HEK293 (cell line): ENCODE data around the gene HS3ST6.

Experiments
- CTCF ChIA-PET: fragments of 350-600 bp; formaldehyde crosslinking; extraction: SDS; loops from one replicate; lab custom pipeline; 2021; ENCODE audit warnings: antibody characterized with exemption; lab: Yijun Ruan, JAX
- POLR2A ChIA-PET: fragments of 300-600 bp; formaldehyde crosslinking; extraction: SDS; loops from one replicate; lab custom pipeline; 2020; ENCODE audit warnings: antibody characterized with exemption, inconsistent platforms; lab: Yijun Ruan, JAX
- H3K27ac ChIP-seq: fragments of 200-500 bp; sonication (Bioruptor generic); 2 replicates; pipeline ENCODE4 v1.5.1; 2014; ENCODE audit warnings: low read depth, low read length, control low read depth, inconsistent platforms; ENCODE audit errors: extremely low read depth
- H3K36me3 ChIP-seq, 2 experiments: fragments of 200-500 bp in 1 of 2; sonication (Bioruptor generic) in 1 of 2; 1 replicate in 1 of 2; 2 replicates in 1 of 2; pipeline ENCODE4 v1.5.1; 2014 to 2017; ENCODE audit warnings: inconsistent platforms in 2 of 2, low read length in 2 of 2; ENCODE audit not compliant: control insufficient read depth in 2 of 2, insufficient read depth in 1 of 2
- H3K4me1 ChIP-seq: fragments of 200-500 bp; sonication (Bioruptor generic); 2 replicates; pipeline ENCODE4 v1.5.1; 2014; ENCODE audit warnings: mild to moderate bottlenecking, low read length, inconsistent platforms; ENCODE audit not compliant: control insufficient read depth, insufficient read depth
- H3K4me3 ChIP-seq: 2 replicates; pipeline ENCODE4 v1.5.1; 2011; ENCODE audit warnings: low read depth, mild to moderate bottlenecking, control low read depth, low read length, moderate library complexity
- H3K9me3 ChIP-seq: fragments of 200-500 bp; sonication (Bioruptor generic); 2 replicates; pipeline ENCODE4 v1.5.1; 2014; ENCODE audit warnings: low read depth, low read length, inconsistent platforms; ENCODE audit not compliant: control insufficient read depth, insufficient read depth
- BCL11A ChIP-seq: fragments of 450-650 bp; formaldehyde crosslinking; IDR thresholded peaks from 2 replicates; pipeline ENCODE4 v1.5.1; 2016; ENCODE audit warnings: low read depth, missing biosample characterization, missing genetic modification characterization
- GLIS2 ChIP-seq: fragments of 450-650 bp; formaldehyde crosslinking; IDR thresholded peaks from 2 replicates; pipeline ENCODE4 v1.5.1; 2016; ENCODE audit warnings: missing biosample characterization, missing genetic modification characterization
- IKZF3 ChIP-seq: fragments of 450-650 bp; IDR thresholded peaks from 2 replicates; pipeline ENCODE4 v1.5.0; 2018; ENCODE audit warnings: missing biosample characterization, mild to moderate bottlenecking, missing genetic modification characterization, moderate library complexity
- SCRT1 ChIP-seq: fragments of 450-650 bp; formaldehyde crosslinking; IDR thresholded peaks from 2 replicates; pipeline ENCODE4 v1.5.1; 2016; ENCODE audit warnings: missing biosample characterization, missing genetic modification characterization, borderline replicate concordance
- SP7 ChIP-seq: fragments of 450-650 bp; formaldehyde crosslinking; IDR thresholded peaks from 2 replicates; pipeline ENCODE4 v1.5.1; 2016; ENCODE audit warnings: missing biosample characterization, missing genetic modification characterization
- TCF7L2 ChIP-seq: IDR thresholded peaks from 2 replicates; pipeline ENCODE4 v1.6.1; 2011; ENCODE audit warnings: low read depth, mild to moderate bottlenecking, inconsistent platforms, low read length, moderate library complexity, borderline replicate concordance
- ZBTB20 ChIP-seq: fragments of 450-650 bp; formaldehyde crosslinking; IDR thresholded peaks from 2 replicates; pipeline ENCODE4 v1.5.1; 2016; ENCODE audit warnings: missing biosample characterization, missing genetic modification characterization
- ZEB2 ChIP-seq: fragments of 450-650 bp; formaldehyde crosslinking; IDR thresholded peaks from 2 replicates; pipeline ENCODE4 v1.5.1; 2016; ENCODE audit warnings: missing biosample characterization, missing genetic modification characterization
- ZFP41 ChIP-seq: fragments of 450-650 bp; formaldehyde crosslinking; IDR thresholded peaks from 2 replicates; pipeline ENCODE4 v1.5.1; 2016; ENCODE audit warnings: missing biosample characterization, missing genetic modification characterization, borderline replicate concordance
- ZNF121 ChIP-seq: fragments of 450-650 bp; formaldehyde crosslinking; IDR thresholded peaks from 2 replicates; pipeline ENCODE4 v1.5.1; 2016; ENCODE audit warnings: missing biosample characterization, missing genetic modification characterization
- ZNF133 ChIP-seq: fragments of 450-650 bp; formaldehyde crosslinking; IDR thresholded peaks from 2 replicates; pipeline ENCODE4 v1.5.1; 2016; ENCODE audit warnings: missing biosample characterization, missing genetic modification characterization
- ZNF146 ChIP-seq: fragments of 450-650 bp; formaldehyde crosslinking; IDR thresholded peaks from 2 replicates; pipeline ENCODE4 v1.5.1; 2016; ENCODE audit warnings: missing biosample characterization, missing genetic modification characterization
- ZNF175 ChIP-seq: fragments of 450-650 bp; formaldehyde crosslinking; IDR thresholded peaks from 2 replicates; pipeline ENCODE4 v1.5.1; 2016; ENCODE audit warnings: missing biosample characterization, missing genetic modification characterization
- ZNF184 ChIP-seq: fragments of 450-650 bp; IDR thresholded peaks from 2 replicates; pipeline ENCODE4 v1.5.1; 2018; ENCODE audit warnings: missing biosample characterization, mild to moderate bottlenecking, missing genetic modification characterization
- ZNF366 ChIP-seq: fragments of 450-650 bp; formaldehyde crosslinking; conservative IDR thresholded peaks from 2 replicates; pipeline ENCODE4 v1.5.1; 2016; ENCODE audit warnings: missing biosample characterization, missing genetic modification characterization
- ZNF391 ChIP-seq: fragments of 450-650 bp; formaldehyde crosslinking; IDR thresholded peaks from 2 replicates; pipeline ENCODE4 v1.5.1; 2016; ENCODE audit warnings: low read depth, missing biosample characterization, missing genetic modification characterization, borderline replicate concordance
- ZNF404 ChIP-seq: fragments of 450-650 bp; formaldehyde crosslinking; IDR thresholded peaks from 2 replicates; pipeline ENCODE4 v1.5.1; 2017; ENCODE audit warnings: missing biosample characterization, missing genetic modification characterization
- ZNF423 ChIP-seq: fragments of 450-650 bp; formaldehyde crosslinking; IDR thresholded peaks from 2 replicates; pipeline ENCODE4 v1.5.1; 2016; ENCODE audit warnings: missing biosample characterization, missing genetic modification characterization
- ZNF433 ChIP-seq: fragments of 450-650 bp; formaldehyde crosslinking; IDR thresholded peaks from 2 replicates; pipeline ENCODE4 v1.5.1; 2016; ENCODE audit warnings: missing biosample characterization, missing genetic modification characterization, low read depth
- ZNF449 ChIP-seq: fragments of 450-650 bp; formaldehyde crosslinking; IDR thresholded peaks from 2 replicates; pipeline ENCODE4 v1.5.1; 2017; ENCODE audit warnings: missing biosample characterization, mild to moderate bottlenecking, missing genetic modification characterization, moderate library complexity
- ZNF585B ChIP-seq: fragments of 450-650 bp; formaldehyde crosslinking; IDR thresholded peaks from 2 replicates; pipeline ENCODE4 v1.5.1; 2016; ENCODE audit warnings: missing biosample characterization, missing genetic modification characterization
- ZNF76 ChIP-seq: fragments of 450-650 bp; formaldehyde crosslinking; IDR thresholded peaks from 2 replicates; pipeline ENCODE4; 2016; ENCODE audit warnings: low read depth, missing biosample characterization, missing genetic modification characterization, borderline replicate concordance
- ZNF791 ChIP-seq: fragments of 450-650 bp; formaldehyde crosslinking; IDR thresholded peaks from 2 replicates; pipeline ENCODE4 v1.5.1; 2016; ENCODE audit warnings: missing biosample characterization, missing genetic modification characterization
- ZNF830 ChIP-seq: fragments of 450-650 bp; IDR thresholded peaks from 2 replicates; pipeline ENCODE4 v1.5.0; 2018; ENCODE audit warnings: missing biosample characterization, missing genetic modification characterization, low read depth, mild to moderate bottlenecking, moderate library complexity
- TF ChIP-seq, protein P1 (sequence below): fragments of 450-650 bp; formaldehyde crosslinking; IDR thresholded peaks from 2 replicates; pipeline ENCODE4 v1.5.1; 2016; ENCODE audit warnings: missing biosample characterization, missing genetic modification characterization
- TF ChIP-seq, protein P2 (sequence below): fragments of 450-650 bp; formaldehyde crosslinking; IDR thresholded peaks from 2 replicates; pipeline ENCODE4 v1.5.1; 2017; ENCODE audit warnings: missing biosample characterization, missing genetic modification characterization
- TF ChIP-seq, protein P3 (sequence below): fragments of 450-650 bp; formaldehyde crosslinking; IDR thresholded peaks from 2 replicates; pipeline ENCODE4 v1.5.1; 2016; ENCODE audit warnings: missing biosample characterization, missing genetic modification characterization

Gene HS3ST6

DNA sequence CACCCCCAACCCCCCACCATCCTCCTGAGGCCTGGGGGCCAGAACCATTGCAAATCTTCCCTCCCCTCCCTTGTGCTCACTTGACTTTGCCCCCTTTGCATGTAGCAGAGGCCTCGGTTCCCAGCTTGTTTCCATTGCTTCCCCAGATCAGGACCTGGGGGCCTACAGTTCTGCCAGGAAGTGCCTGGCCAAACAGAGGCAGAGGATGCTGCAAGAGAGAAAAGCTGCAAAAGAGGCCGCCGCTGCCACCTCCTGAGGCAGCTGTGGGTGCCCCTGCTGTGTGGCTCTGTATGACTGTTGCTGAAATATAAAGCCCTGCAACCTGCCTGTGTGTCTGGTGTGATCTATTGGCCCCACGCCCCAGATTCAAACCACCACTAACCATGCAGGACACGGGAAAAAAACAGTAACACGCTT, 43.4 kb upstream of the HS3ST6 start (continued):
- TF ChIP-seq, protein P1, sequence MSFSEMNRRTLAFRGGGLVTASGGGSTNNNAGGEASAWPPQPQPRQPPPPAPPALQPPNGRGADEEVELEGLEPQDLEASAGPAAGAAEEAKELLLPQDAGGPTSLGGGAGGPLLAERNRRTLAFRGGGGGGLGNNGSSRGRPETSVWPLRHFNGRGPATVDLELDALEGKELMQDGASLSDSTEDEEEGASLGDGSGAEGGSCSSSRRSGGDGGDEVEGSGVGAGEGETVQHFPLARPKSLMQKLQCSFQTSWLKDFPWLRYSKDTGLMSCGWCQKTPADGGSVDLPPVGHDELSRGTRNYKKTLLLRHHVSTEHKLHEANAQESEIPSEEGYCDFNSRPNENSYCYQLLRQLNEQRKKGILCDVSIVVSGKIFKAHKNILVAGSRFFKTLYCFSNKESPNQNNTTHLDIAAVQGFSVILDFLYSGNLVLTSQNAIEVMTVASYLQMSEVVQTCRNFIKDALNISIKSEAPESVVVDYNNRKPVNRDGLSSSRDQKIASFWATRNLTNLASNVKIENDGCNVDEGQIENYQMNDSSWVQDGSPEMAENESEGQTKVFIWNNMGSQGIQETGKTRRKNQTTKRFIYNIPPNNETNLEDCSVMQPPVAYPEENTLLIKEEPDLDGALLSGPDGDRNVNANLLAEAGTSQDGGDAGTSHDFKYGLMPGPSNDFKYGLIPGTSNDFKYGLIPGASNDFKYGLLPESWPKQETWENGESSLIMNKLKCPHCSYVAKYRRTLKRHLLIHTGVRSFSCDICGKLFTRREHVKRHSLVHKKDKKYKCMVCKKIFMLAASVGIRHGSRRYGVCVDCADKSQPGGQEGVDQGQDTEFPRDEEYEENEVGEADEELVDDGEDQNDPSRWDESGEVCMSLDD (tag by site-specific recombination) = no peak
- peak; percentile 84 for TF ChIP-seq IKZF3 (tag by site-specific recombination)
- TF ChIP-seq ZNF184 (tag by site-specific recombination) = no peak
- no peak for TF ChIP-seq ZNF433 (tag by site-specific recombination)
- no peak for TF ChIP-seq ZNF121 (tag by site-specific recombination)
- no peak for TF ChIP-seq ZNF133 (tag by site-specific recombination)
- no peak for TF ChIP-seq ZNF76 (tag by site-specific recombination)
- no peak for TF ChIP-seq ZNF830 (tag by site-specific recombination)
- TF ChIP-seq ZNF404 (tag by site-specific recombination) = no peak
- no peak for TF ChIP-seq ZNF791 (tag by site-specific recombination)
- TF ChIP-seq ZNF585B (tag by site-specific recombination) = no peak
- TF ChIP-seq, protein P2, sequence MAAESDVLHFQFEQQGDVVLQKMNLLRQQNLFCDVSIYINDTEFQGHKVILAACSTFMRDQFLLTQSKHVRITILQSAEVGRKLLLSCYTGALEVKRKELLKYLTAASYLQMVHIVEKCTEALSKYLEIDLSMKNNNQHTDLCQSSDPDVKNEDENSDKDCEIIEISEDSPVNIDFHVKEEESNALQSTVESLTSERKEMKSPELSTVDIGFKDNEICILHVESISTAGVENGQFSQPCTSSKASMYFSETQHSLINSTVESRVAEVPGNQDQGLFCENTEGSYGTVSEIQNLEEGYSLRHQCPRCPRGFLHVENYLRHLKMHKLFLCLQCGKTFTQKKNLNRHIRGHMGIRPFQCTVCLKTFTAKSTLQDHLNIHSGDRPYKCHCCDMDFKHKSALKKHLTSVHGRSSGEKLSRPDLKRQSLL (tag by site-specific recombination) = no peak
- TF ChIP-seq ZNF366 (tag by site-specific recombination) = no peak
- TF ChIP-seq ZBTB20 (tag by site-specific recombination) = peak; percentile 78
- TF ChIP-seq, protein P3, sequence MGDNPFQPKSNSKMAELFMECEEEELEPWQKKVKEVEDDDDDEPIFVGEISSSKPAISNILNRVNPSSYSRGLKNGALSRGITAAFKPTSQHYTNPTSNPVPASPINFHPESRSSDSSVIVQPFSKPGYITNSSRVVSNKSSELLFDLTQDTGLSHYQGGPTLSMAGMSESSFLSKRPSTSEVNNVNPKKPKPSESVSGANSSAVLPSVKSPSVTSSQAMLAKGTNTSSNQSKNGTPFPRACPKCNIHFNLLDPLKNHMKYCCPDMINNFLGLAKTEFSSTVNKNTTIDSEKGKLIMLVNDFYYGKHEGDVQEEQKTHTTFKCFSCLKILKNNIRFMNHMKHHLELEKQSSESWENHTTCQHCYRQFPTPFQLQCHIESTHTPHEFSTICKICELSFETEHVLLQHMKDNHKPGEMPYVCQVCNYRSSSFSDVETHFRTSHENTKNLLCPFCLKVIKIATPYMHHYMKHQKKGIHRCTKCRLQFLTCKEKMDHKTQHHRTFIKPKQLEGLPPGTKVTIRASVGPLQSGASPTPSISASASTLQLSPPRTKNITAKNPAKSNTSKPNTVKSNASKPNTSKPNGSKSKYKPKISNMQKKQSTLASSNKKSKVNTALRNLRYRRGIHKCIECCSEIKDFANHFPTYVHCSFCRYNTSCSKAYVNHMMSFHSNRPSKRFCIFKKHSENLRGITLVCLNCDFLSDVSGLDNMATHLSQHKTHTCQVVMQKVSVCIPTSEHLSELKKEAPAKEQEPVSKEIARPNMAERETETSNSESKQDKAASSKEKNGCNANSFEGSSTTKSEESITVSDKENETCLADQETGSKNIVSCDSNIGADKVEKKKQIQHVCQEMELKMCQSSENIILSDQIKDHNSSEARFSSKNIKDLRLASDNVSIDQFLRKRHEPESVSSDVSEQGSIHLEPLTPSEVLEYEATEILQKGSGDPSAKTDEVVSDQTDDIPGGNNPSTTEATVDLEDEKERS = no peak
- no peak for TF ChIP-seq TCF7L2
- no peak for TF ChIP-seq ZNF175 (tag by site-specific recombination)
- TF ChIP-seq ZFP41 (tag by site-specific recombination) = no peak
- peak; percentile 65 for TF ChIP-seq BCL11A

DNA sequence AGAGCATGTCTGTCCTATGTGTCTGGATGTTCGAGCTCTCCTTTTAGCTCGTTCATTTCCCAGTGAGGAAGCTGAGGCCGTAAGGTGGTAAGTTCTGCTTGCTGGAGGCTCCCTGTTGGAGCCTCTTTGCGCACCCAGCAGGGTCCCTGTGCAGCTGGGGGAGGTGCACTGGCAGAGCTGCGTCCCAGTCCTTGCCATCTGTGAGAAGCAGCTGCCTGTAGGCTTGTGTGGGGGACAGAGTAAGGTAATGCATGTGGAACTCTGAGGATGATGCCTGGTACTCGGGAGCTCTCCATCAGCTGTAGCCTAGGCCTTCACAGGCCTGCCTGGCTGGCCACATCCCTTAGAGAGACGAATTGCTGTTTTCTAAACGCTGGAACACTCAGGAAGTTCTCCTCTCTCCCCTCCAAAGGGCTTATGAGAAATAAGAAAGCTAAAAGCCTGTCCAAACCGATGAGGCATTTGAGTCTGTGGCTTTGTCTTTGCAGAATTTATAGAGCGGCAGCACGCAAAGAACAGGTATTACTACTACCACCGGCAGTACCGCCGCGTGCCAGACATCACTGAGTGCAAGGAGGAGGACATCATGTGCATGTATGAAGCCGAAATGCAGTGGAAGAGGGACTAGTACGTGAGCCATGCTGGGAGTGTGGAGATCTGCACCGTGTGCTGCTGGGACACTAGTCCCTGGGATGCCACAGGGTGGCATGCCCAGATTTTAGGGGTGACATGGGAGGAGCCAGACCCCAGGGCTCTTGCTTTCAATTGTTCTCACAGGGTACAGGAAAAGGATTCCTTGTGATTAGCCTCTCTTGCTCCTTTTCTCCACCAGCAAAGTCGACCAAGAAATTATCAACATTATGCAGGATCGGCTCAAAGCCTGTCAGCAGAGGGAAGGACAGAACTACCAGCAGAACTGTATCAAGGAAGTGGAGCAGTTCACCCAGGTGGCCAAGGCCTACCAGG, 42.7 kb upstream of the HS3ST6 start:
- peak overlapping the region; percentile 94 for H3K4me3 ChIP-seq
- H3K4me1 ChIP-seq = no peaks in the 10 kb centered on the region; the same call in 1 of the 2 replicates
- peak overlapping the region; percentile 96 for H3K27ac ChIP-seq
- POLR2A ChIA-PET = interaction anchor here (0.6 to 2.4 kb wide), 18 partner anchors 9 to 397 kb away, joined by 3 to 17 read pairs (median 4); partner anchors contain the start of genes GFER, MSRB1, NUBP2 and SPSB3
- H3K9me3 ChIP-seq = no peaks in the 10 kb centered on the region
- peaks cover 0 to 35% of the 10 kb centered on the region in 2 experiments; a peak in 1 of 3 replicates for H3K36me3 ChIP-seq
- CTCF ChIA-PET = interaction anchor here (1.2 to 2.1 kb wide), 4 partner anchors 11 to 45 kb away, joined by 3 to 6 read pairs (median 4); partner anchors contain the start of gene TBL3
- TF ChIP-seq ZBTB20 (tag by site-specific recombination) (peak; percentile 75), ZNF449 (tag by site-specific recombination) (peak; percentile 59; the same call in 1 of the 2 replicates), ZEB2 (tag by site-specific recombination) (peak; percentile 82), ZNF391 (tag by site-specific recombination) (peak; percentile 76; the same call in 1 of the 2 replicates), SP7 (tag by site-specific recombination) (peak; percentile 26), ZFP41 (tag by site-specific recombination) (no peak), SCRT1 (tag by site-specific recombination) (no peak), ZNF146 (tag by site-specific recombination) (0 out of 2 replicates have a peak, but pooled peaks have one; percentile 9), ZNF423 (tag by site-specific recombination) (no peak), GLIS2 (tag by site-specific recombination) (peak; percentile 45), BCL11A (no peak; the same call in 1 of the 2 replicates)
